NCI-H2081 (cell line): Measurements from ENCODE around the gene SLIT3.

Experiments
- DNase-seq, 2 experiments: peaks; one replicate each; lab custom pipeline; 2025; lab: John Stamatoyannopoulos, UW

The SLIT3 gene

GRCh38 chr5:169300468-169301385 lies at the start of gene SLIT3:
Gene SLIT3, minus strand, starts transcription at chr5:169301139. Its CDS starts 430 bp downstream, at chr5:169300709.
- DNase-seq: no peak

- no peak for DNase-seq
Measured at GRCh38 chr5:169350016-169350415, 49.1 kb upstream of the SLIT3 start.

GRCh38 chr5:169347786-169348185 lies 46.8 kb upstream of the SLIT3 start:
- no peak for DNase-seq

GRCh38 chr5:169344629-169345028 lies 43.7 kb upstream of the SLIT3 start:
- DNase-seq: no peak

GRCh38 chr5:169343766-169344165 lies 42.8 kb upstream of the SLIT3 start:
- DNase-seq: no peak

GRCh38 chr5:169341556-169341955 lies 40.6 kb upstream of the SLIT3 start:
- DNase-seq: no peak

GRCh38 chr5:169339869-169340268 lies 38.9 kb upstream of the SLIT3 start:
- DNase-seq: no peak

- no peak for DNase-seq
Measured at GRCh38 chr5:169336242-169336641, 35.3 kb upstream of the SLIT3 start.

GRCh38 chr5:169335806-169336205 lies 34.9 kb upstream of the SLIT3 start:
- DNase-seq: no peak

- no peak for DNase-seq
Measured at GRCh38 chr5:169333518-169333917, 32.6 kb upstream of the SLIT3 start.

- DNase-seq: no peak
Measured at GRCh38 chr5:169331292-169331852, 30.4 kb upstream of the SLIT3 start.

- DNase-seq: no peak
Measured at GRCh38 chr5:169328401-169328800, 27.5 kb upstream of the SLIT3 start.

GRCh38 chr5:169325273-169325672 lies 24.3 kb upstream of the SLIT3 start:
- DNase-seq: no peak

GRCh38 chr5:169318556-169318955 lies 17.6 kb upstream of the SLIT3 start:
- DNase-seq: no peak

- DNase-seq: no peak
Measured at GRCh38 chr5:169307646-169308045, 6.7 kb upstream of the SLIT3 start.

- no peak for DNase-seq
Measured at GRCh38 chr5:169305366-169305765, 4.4 kb upstream of the SLIT3 start.

GRCh38 chr5:169304175-169304574 lies 3.2 kb upstream of the SLIT3 start:
- DNase-seq: no peak

GRCh38 chr5:169303119-169303515 lies 2.2 kb upstream of the SLIT3 start:
- DNase-seq: no peak

- peak; percentile 41 to 52 for DNase-seq
Measured at GRCh38 chr5:169302491-169303118, 1.7 kb upstream of the SLIT3 start.

- DNase-seq: no peak
Measured at GRCh38 chr5:169301986-169302385, 1.0 kb upstream of the SLIT3 start.

- DNase-seq: no peak
Measured at GRCh38 chr5:169301386-169301934, 521 bp upstream of the SLIT3 start.

- DNase-seq: no peak
Measured at GRCh38 chr5:169299663-169300467, 1.1 kb downstream of the SLIT3 start.
